ENCODE results near the gene ACP4. TPM values are rescaled to one million over a fixed set of nuclear protein-coding genes. Genes with fewer than 3 reads are reported as not detected.

ACP4 gene
- total RNA-seq, 3 donors from 2014 or later: not detected

- no peak overlapping the region for H3K4me3 ChIP-seq
- ATAC-seq (no peak), DNase-seq (no peak)
- H3K36me3 ChIP-seq (ENCODE audit: low read depth): no peaks in the 10 kb centered on the region
- H3K4me1 ChIP-seq (ENCODE audit: low read depth): no peaks in the 10 kb centered on the region
- intact Hi-C loops (cut with DNase I, micrococcal nuclease): no loop called here
- peaks cover 3% of the 10 kb centered on the region for H3K9me3 ChIP-seq
- TF ChIP-seq CTCF (IDR thresholded peaks at IDR 0.05): no peak
Measured at GRCh38 chr19:50776131-50776530, 14.1 kb upstream of the ACP4 start.

DNA sequence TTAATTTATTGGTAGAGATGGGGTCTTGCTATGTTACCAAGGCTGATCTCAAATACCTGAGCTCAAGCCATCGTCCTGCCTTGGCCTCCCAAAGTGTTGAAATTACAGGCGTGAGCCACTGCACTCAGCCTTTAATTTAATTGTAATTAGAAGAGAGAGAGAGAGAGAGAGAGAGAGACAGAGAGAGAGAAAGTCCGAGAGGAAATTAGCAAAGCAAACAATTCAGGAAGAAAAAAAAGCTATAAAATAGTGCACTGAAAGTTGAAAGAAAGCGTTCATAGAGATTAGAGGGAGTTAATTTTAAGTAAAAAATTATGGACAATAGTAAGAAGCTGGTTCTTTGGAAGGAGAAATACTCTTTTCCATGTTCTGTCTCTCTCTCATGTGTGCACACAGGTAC lies 13.0 kb upstream of the ACP4 start:
- no peak for TF ChIP-seq CTCF (IDR thresholded peaks at IDR 0.05)
- intact Hi-C loops (cut with DNase I, micrococcal nuclease): no loop called here
- no peaks in the 10 kb centered on the region for H3K36me3 ChIP-seq (ENCODE audit: low read depth)
- no peak overlapping the region for H3K4me3 ChIP-seq
- DNase-seq: no peak
- no peaks in the 10 kb centered on the region for H3K4me1 ChIP-seq (ENCODE audit: low read depth)
- peaks cover 3% of the 10 kb centered on the region for H3K9me3 ChIP-seq
- ATAC-seq: no peak

DNA sequence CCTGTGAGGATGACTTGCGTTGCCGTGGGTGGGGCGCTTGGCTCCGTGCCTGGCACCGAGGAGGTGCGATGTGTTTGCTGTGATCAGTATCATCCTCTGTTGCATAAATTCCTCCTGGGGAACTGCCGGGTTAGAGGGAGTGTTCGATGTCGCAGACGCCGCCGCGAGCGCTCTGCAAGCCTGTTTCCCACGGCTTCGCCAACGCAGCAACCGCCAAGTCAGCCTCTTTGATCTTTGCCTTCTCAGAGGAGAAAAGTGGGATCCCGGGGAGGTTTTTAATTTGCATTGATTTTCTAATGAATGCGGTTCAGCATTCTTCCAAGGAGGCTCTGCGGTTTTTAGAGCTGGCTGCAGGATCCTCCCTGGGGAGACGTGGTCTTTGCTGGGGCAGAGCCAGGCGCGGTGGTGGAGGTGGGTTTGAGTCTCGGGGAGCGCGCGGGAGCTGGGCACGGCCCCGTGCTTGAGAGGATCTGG lies 12.3 kb upstream of the ACP4 start:
- H3K4me1 ChIP-seq (ENCODE audit: low read depth): no peaks in the 10 kb centered on the region
- no peak for TF ChIP-seq CTCF (IDR thresholded peaks at IDR 0.05)
- DNase-seq (no peak), ATAC-seq (no peak)
- no peaks in the 10 kb centered on the region for H3K9me3 ChIP-seq
- no peaks in the 10 kb centered on the region for H3K36me3 ChIP-seq (ENCODE audit: low read depth)
- no peak overlapping the region for H3K4me3 ChIP-seq
- intact Hi-C loops (cut with DNase I, micrococcal nuclease): no loop called here

GRCh38 chr19:50778906-50779430 lies 11.2 kb upstream of the ACP4 start:
- no peaks in the 10 kb centered on the region for H3K9me3 ChIP-seq
- DNase-seq (no peak), ATAC-seq (no peak)
- H3K36me3 ChIP-seq (ENCODE audit: low read depth): no peaks in the 10 kb centered on the region
- intact Hi-C loops (cut with DNase I, micrococcal nuclease): no loop called here
- H3K4me1 ChIP-seq (ENCODE audit: low read depth): peaks cover 4% of the 10 kb centered on the region
- no peak for TF ChIP-seq CTCF (IDR thresholded peaks at IDR 0.05)
- H3K4me3 ChIP-seq: no peak overlapping the region

DNA sequence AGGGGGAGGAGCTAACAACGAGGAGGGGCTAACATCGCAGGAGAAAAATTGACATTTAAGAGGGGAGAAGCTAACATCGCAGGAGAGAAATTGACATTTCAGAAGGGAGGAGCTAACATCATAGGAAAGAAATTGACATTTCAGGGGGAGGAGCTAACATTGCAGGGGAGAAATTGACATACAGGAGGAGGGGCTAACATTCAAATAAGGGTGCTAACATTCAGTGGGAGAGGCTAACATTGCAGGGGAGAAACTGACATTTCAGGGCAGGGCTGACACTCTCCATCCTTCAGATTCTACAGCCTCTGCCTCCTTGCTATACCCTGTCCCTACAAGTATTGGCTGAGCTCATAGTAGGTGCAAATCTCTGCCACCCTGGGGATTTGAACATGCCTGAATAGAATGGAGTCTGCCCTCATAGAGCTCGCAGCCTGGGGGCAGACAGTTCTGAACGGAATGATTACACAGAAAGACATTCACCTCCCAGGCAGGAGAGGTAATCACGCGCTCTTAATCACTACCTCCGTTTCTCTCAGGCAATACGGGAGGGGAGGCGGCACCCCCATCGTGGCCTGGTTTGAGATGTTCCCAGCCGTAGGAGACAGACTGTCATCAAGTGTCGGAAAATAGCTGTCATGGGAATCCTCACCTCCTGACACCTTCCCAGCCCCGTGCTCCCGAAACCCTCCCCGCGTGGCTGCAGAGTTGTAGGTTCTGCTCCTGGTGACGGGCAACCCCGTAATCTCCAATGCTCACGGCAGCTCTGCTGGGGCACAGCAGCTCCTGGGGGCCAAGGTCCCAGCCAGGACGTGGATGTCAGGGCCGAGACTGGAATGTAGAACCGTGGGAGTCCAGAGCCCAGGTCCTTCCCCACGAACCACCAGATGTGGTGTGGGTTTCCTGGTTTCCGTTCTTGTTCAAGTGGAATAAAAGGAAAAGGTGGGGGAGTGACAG lies 10.4 kb upstream of the ACP4 start:
- H3K4me1 ChIP-seq (ENCODE audit: low read depth): peaks cover 4% of the 10 kb centered on the region
- intact Hi-C loops (cut with DNase I, micrococcal nuclease): no loop called here
- H3K4me3 ChIP-seq: no peak overlapping the region
- H3K36me3 ChIP-seq (ENCODE audit: low read depth): no peaks in the 10 kb centered on the region
- DNase-seq (no peak), ATAC-seq (no peak)
- H3K9me3 ChIP-seq: no peaks in the 10 kb centered on the region
- no peak for TF ChIP-seq CTCF (IDR thresholded peaks at IDR 0.05)
